Naive thymus-derived CD4-positive, alpha-beta T cell (primary cell): ENCODE measurements around the gene TSPAN18. TPM values are rescaled to one million over a fixed set of nuclear protein-coding genes. Genes with fewer than 3 reads are reported as not detected.

Source experiments
- ATAC-seq: fragments of 150-1000 bp; cut with Tn5 transposase; 2 replicates; pipeline ENCODE4 v1.10.0; 2021; ENCODE audit warnings: mild to moderate bottlenecking, moderate library complexity
- CTCF ChIA-PET: fragments of 350-600 bp; sonication (Branson Sonifier 250); formaldehyde crosslinking; loops from one replicate; lab custom pipeline; 2021; ENCODE audit warnings: antibody characterized with exemption; lab: Charles Lee
- POLR2A ChIA-PET: fragments of 350-600 bp; sonication (Branson Sonifier 250); formaldehyde crosslinking; loops from one replicate; lab custom pipeline; 2021; ENCODE audit warnings: antibody characterized with exemption, inconsistent platforms; lab: Charles Lee
- DNase-seq, 9 donors: peaks; one replicate each; pipeline versions ENCODE4 v3.0.0 to v3.0.0-alpha.2; 2020 to 2022; ENCODE audit warnings: mixed read lengths in 1 of 9
- H3K27ac ChIP-seq: one replicate; pipeline ENCODE4 v1.7.0; 2013; ENCODE audit warnings: mild to moderate bottlenecking, low read depth, low read length, moderate library complexity
- H3K27me3 ChIP-seq, 2 donors: one replicate each; pipeline ENCODE4 v1.7.0; 2013; ENCODE audit warnings: low read length in 2 of 2, mild to moderate bottlenecking in 2 of 2, moderate library complexity in 2 of 2; ENCODE audit not compliant: control insufficient read depth in 2 of 2, insufficient read depth in 2 of 2
- H3K36me3 ChIP-seq, 3 experiments: 1 replicate in 2 of 3; 2 replicates in 1 of 3; pipeline ENCODE4 v1.7.0; 2013; ENCODE audit warnings: low read length in 3 of 3, mild to moderate bottlenecking in 3 of 3, moderate library complexity in 1 of 3; ENCODE audit not compliant: insufficient read depth in 3 of 3, control insufficient read depth in 2 of 3
- H3K4me1 ChIP-seq, 2 donors: one replicate each; pipeline ENCODE4 v1.7.0; 2013; ENCODE audit warnings: low read length in 2 of 2, mild to moderate bottlenecking in 2 of 2, moderate library complexity in 1 of 2; ENCODE audit not compliant: control insufficient read depth in 2 of 2, insufficient read depth in 2 of 2
- H3K4me3 ChIP-seq: 2 replicates; pipeline ENCODE4 v1.7.0; 2013; ENCODE audit warnings: mild to moderate bottlenecking, low read length
- H3K9me3 ChIP-seq, 3 experiments: 1 replicate in 2 of 3; 2 replicates in 1 of 3; pipeline ENCODE4 v1.7.0; 2013; ENCODE audit warnings: low read length in 3 of 3; ENCODE audit not compliant: control insufficient read depth in 2 of 3
- H3K27ac Mint-ChIP-seq, 9 donors: one replicate each; pipeline ENCODE4 v1.8.0; 2020 to 2022; ENCODE audit warnings: mixed read lengths in 9 of 9, mild to moderate bottlenecking in 8 of 9, moderate library complexity in 5 of 9, inconsistent platforms in 2 of 9
- H3K27me3 Mint-ChIP-seq, 5 donors: one replicate each; pipeline ENCODE4 v1.8.0; 2021 to 2022; ENCODE audit warnings: mixed read lengths in 5 of 5, mild to moderate bottlenecking in 1 of 5
- H3K36me3 Mint-ChIP-seq, 5 donors: one replicate each; pipeline ENCODE4 v1.8.0; 2020 to 2022; ENCODE audit warnings: mixed read lengths in 5 of 5, mild to moderate bottlenecking in 3 of 5, inconsistent platforms in 1 of 5
- H3K4me1 Mint-ChIP-seq, 7 donors: one replicate each; pipeline ENCODE4 v1.8.0; 2020 to 2022; ENCODE audit warnings: mixed read lengths in 7 of 7, mild to moderate bottlenecking in 3 of 7, inconsistent platforms in 1 of 7
- H3K4me3 Mint-ChIP-seq, 10 donors: one replicate each; pipeline ENCODE4 v1.8.0; 2020 to 2022; ENCODE audit warnings: mild to moderate bottlenecking in 10 of 10, mixed read lengths in 10 of 10, moderate library complexity in 6 of 10, inconsistent platforms in 2 of 10
- H3K9me3 Mint-ChIP-seq, 11 donors: one replicate each; pipeline ENCODE4 v1.8.0; 2020 to 2022; ENCODE audit warnings: mixed read lengths in 11 of 11, mild to moderate bottlenecking in 4 of 11, inconsistent platforms in 1 of 11, moderate library complexity in 1 of 11
- intact Hi-C, 2 donors: fragments of 100-400 bp; cut with micrococcal nuclease; formaldehyde crosslinking; loops; one replicate each; pipeline ENCODE4 v1.15.1; 2023
- polyA plus RNA-seq, 2 donors: library from polyadenylated mRNA; unstranded; fragments of 300-500 nt; fragmentation: Illumina TruSeq; gene quantifications; one replicate each; pipeline ENCODE4 v1.2.3, GENCODE V29; 2021
- total RNA-seq, 6 experiments: library from RNA in 5 of 6; stranded (reverse) in 5 of 6; gene quantifications; 1 replicate in 5 of 6; 2 replicates in 1 of 6; pipeline ENCODE4 v1.2.3 and lab custom pipeline; 2021 to 2026

Gene TSPAN18
- total and polyA plus RNA-seq, 7 experiments from 2014 or later, result 8.8 to 57.0 (median 21.7) TPM

- Histone ChIP-seq H3K36me3 (peaks cover 0 to 13% (median 0%) of the 10 kb centered on the region in 3 experiments), H3K4me3 (no peak overlapping the region), H3K4me1 (peaks cover 0 to 3% of the 10 kb centered on the region in 2 donors), H3K27me3 (no peaks in the 10 kb centered on the region), H3K27ac (no peak overlapping the region), H3K9me3 (no peaks in the 10 kb centered on the region)
- H3K27ac Mint-ChIP-seq, result no peak overlapping the region
- DNase-seq (no peak), ATAC-seq (no peak)
- H3K4me1 Mint-ChIP-seq, result peaks cover 2 to 25% (median 17%) of the 10 kb centered on the region in 7 donors
- no peaks in the 10 kb centered on the region for H3K9me3 Mint-ChIP-seq
- H3K27me3 Mint-ChIP-seq, result peaks cover 0 to 22% (median 0%) of the 10 kb centered on the region in 5 donors
- H3K4me3 Mint-ChIP-seq, result no peak overlapping the region
- intact Hi-C loops, result no loop called here
- H3K36me3 Mint-ChIP-seq, result peaks cover 0 to 23% (median 9%) of the 10 kb centered on the region in 5 donors
- ChIA-PET CTCF (no interaction called here), POLR2A (no interaction called here)
These were observed 126.2 kb downstream of the TSPAN18 start for GRCh38 chr11:44852952-44853351.

- Mint-ChIP-seq H3K4me3 (no peak overlapping the region), H3K4me1 (peaks cover 2 to 29% (median 19%) of the 10 kb centered on the region in 7 donors), H3K27ac (no peak overlapping the region), H3K27me3 (peaks cover 0 to 29% (median 0%) of the 10 kb centered on the region in 5 donors), H3K36me3 (peaks cover 0 to 25% (median 9%) of the 10 kb centered on the region in 5 donors), H3K9me3 (no peaks in the 10 kb centered on the region)
- H3K4me1 ChIP-seq, result peaks cover 0 to 3% of the 10 kb centered on the region in 2 donors
- POLR2A ChIA-PET, result no interaction called here
- CTCF ChIA-PET, result no interaction called here
- no peak overlapping the region for H3K27ac ChIP-seq
- ATAC-seq (no peak), DNase-seq (no peak)
- H3K36me3 ChIP-seq, result peaks cover 0 to 13% (median 0%) of the 10 kb centered on the region in 3 experiments
- no peak overlapping the region for H3K4me3 ChIP-seq
- H3K27me3 ChIP-seq, result no peaks in the 10 kb centered on the region
- intact Hi-C loops, result no loop called here
- no peaks in the 10 kb centered on the region for H3K9me3 ChIP-seq
These were observed 126.9 kb downstream of the TSPAN18 start for GRCh38 chr11:44853666-44854065.

DNA sequence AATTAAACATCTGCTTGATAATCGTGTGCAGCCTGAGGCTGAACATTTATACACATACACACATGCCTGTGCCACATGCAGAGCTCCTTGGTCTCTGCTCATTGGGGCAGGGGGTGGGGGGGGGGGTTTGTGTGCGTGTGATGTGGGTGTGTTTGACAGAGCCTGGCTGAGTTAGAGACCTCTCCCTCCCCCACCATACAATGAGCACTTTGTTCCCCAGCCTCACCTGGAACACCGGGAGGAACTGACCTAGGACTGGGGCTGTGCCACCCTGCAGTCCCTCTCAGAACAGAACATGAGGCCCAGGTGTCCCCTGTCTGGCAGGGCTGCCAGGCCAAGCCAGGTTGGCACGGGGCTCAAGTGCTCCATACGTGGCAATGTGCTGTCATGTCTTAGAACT lies 127.3 kb downstream of the TSPAN18 start:
- peaks cover 0 to 3% of the 10 kb centered on the region in 2 donors for H3K4me1 ChIP-seq
- no peak for DNase-seq
- ChIA-PET CTCF (no interaction called here), POLR2A (no interaction called here)
- H3K27ac ChIP-seq, result no peak overlapping the region
- intact Hi-C loops, result no loop called here
- no peaks in the 10 kb centered on the region for H3K27me3 ChIP-seq
- no peak overlapping the region for H3K4me3 ChIP-seq
- Mint-ChIP-seq H3K4me3 (no peak overlapping the region), H3K27me3 (peaks cover 0 to 32% (median 0%) of the 10 kb centered on the region in 5 donors), H3K36me3 (peaks cover 0 to 22% (median 8%) of the 10 kb centered on the region in 5 donors), H3K27ac (no peak overlapping the region), H3K9me3 (no peaks in the 10 kb centered on the region), H3K4me1 (peaks cover 2 to 32% (median 22%) of the 10 kb centered on the region in 7 donors)
- peaks cover 0 to 13% (median 0%) of the 10 kb centered on the region in 3 experiments for H3K36me3 ChIP-seq
- no peak for ATAC-seq
- H3K9me3 ChIP-seq, result no peaks in the 10 kb centered on the region

DNA sequence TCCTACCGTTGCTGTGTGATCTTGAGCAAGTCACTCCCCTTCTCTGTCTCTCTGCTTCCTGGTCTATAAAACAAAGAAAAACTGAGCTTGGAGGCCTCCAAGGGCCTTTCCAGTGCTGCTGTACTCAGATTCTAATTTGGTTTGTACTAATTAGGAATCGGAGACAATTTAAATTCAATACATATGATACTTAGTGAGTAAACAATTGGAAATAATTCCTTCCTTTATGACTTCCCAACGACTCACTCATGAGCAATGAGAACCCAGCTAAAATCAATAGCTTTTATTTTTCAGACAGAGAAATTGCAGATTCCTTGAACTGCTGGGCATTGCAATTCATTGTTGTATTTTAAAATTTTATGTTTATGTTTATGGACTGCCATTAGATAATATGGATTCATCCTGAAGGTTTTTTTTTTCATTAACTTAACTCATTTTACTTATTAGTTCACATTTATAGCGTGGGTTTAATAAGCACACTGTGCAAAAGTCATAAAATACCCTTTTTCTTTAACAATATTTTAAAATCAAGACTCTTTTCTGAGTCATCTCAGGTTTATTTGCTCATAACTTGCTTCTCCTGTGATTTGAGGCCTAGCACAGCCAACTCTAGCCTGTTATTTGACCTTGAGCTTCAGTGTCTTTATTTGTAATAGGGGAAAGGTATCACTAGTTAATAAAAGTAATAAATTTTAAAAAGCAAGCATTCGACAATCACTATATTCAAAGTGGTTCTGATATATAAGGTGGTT lies 128.2 kb downstream of the TSPAN18 start:
- Histone ChIP-seq H3K4me3 (no peak overlapping the region), H3K9me3 (no peaks in the 10 kb centered on the region), H3K4me1 (peaks cover 0 to 3% of the 10 kb centered on the region in 2 donors), H3K36me3 (peaks cover 0 to 12% (median 2%) of the 10 kb centered on the region in 3 experiments), H3K27ac (no peak overlapping the region), H3K27me3 (no peaks in the 10 kb centered on the region)
- Mint-ChIP-seq H3K27me3 (peaks cover 0 to 41% (median 0%) of the 10 kb centered on the region in 5 donors), H3K9me3 (no peaks in the 10 kb centered on the region), H3K36me3 (peaks cover 0 to 25% (median 8%) of the 10 kb centered on the region in 5 donors), H3K27ac (no peak overlapping the region), H3K4me1 (peaks cover 2 to 40% (median 22%) of the 10 kb centered on the region in 7 donors), H3K4me3 (no peak overlapping the region)
- DNase-seq, result no peak
- ATAC-seq, result no peak
- intact Hi-C loops, result no loop called here
- POLR2A ChIA-PET, result interaction anchor here (0.6 kb wide), 1 partner anchor 1110 kb away, joined by 3 read pairs; no protein-coding TSS in a partner anchor
- CTCF ChIA-PET, result no interaction called here

DNA sequence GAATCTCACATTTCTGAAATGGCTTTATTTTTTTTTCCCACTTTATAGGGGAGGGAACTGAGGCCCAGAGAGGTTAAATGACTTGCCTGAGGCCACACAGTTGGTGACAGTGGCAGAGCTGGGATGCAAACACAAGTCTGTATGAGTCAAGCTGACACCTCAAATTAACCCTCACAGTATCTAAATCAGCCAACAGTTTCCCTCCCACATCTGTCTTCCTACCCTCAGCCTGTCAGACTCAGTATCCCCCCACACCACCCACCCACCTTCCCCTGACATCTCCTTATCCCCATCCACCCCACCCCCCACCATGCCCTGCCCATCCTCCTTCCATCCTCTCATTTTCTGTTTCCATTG lies 128.7 kb downstream of the TSPAN18 start:
- no peaks in the 10 kb centered on the region for H3K9me3 ChIP-seq
- no peak overlapping the region for H3K4me3 ChIP-seq
- Mint-ChIP-seq H3K9me3 (no peaks in the 10 kb centered on the region), H3K27me3 (peaks cover 0 to 46% (median 0%) of the 10 kb centered on the region in 5 donors), H3K36me3 (peaks cover 2 to 30% (median 10%) of the 10 kb centered on the region in 5 donors), H3K4me1 (peaks cover 2 to 46% (median 25%) of the 10 kb centered on the region in 7 donors), H3K27ac (no peak overlapping the region), H3K4me3 (no peak overlapping the region)
- H3K4me1 ChIP-seq, result peaks cover 2 to 3% of the 10 kb centered on the region in 2 donors
- no peak overlapping the region for H3K27ac ChIP-seq
- POLR2A ChIA-PET, result no interaction called here
- no peak for DNase-seq
- no peak for ATAC-seq
- intact Hi-C loops, result no loop called here
- H3K36me3 ChIP-seq, result peaks cover 0 to 12% (median 4%) of the 10 kb centered on the region in 3 experiments
- CTCF ChIA-PET, result no interaction called here
- no peaks in the 10 kb centered on the region for H3K27me3 ChIP-seq

GRCh38 chr11:44857490-44858090 lies 130.8 kb downstream of the TSPAN18 start:
- peaks cover 0 to 58% (median 0%) of the 10 kb centered on the region in 5 donors for H3K27me3 Mint-ChIP-seq
- no peak overlapping the region for H3K4me3 Mint-ChIP-seq
- intact Hi-C loops, result no loop called here
- Histone ChIP-seq H3K36me3 (peaks cover 0 to 14% (median 4%) of the 10 kb centered on the region in 3 experiments), H3K9me3 (no peaks in the 10 kb centered on the region), H3K4me1 (peaks cover 10 to 15% of the 10 kb centered on the region in 2 donors), H3K27me3 (no peaks in the 10 kb centered on the region), H3K4me3 (no peak overlapping the region), H3K27ac (no peak overlapping the region)
- ATAC-seq (no peak), DNase-seq (no peak)
- POLR2A ChIA-PET, result no interaction called here
- CTCF ChIA-PET, result interaction anchor here (0.7 kb wide), 1 partner anchor 73 kb away, joined by 3 read pairs; no protein-coding TSS in a partner anchor
- H3K9me3 Mint-ChIP-seq, result no peaks in the 10 kb centered on the region
- peaks cover 4 to 35% (median 9%) of the 10 kb centered on the region in 5 donors for H3K36me3 Mint-ChIP-seq
- H3K27ac Mint-ChIP-seq, result no peak overlapping the region
- H3K4me1 Mint-ChIP-seq, result peaks cover 18 to 57% (median 40%) of the 10 kb centered on the region in 7 donors
